ENCODE results near the gene RYR1.

- no peak for TF ChIP-seq CTCF (IDR thresholded peaks at IDR 0.05)
- TF ChIP-seq POLR2A (IDR thresholded peaks at IDR 0.05) = no peak
Measured at GRCh38 chr19:38434549-38435051, 1.1 kb downstream of the RYR1 start.
